GM18951 (cell line): ENCODE measurements around the gene APBB2.

ENCODE experiments used
- POLR2A ChIP-seq: IDR thresholded peaks from 4 replicates; pipeline ENCODE4 v1.6.1; 2011; ENCODE audit warnings: mild to moderate bottlenecking; ENCODE audit not compliant: insufficient read length, insufficient read depth; ENCODE audit errors: extremely low read depth
- in situ Hi-C: fragments of 300-500 bp; cut with MboI; formaldehyde crosslinking; loops from one replicate; pipeline ENCODE4 v1.12.0; 2022; ENCODE audit warnings: low sequenced_read_pairs, mixed read lengths, inconsistent platforms; ENCODE audit not compliant: unreplicated experiment

The APBB2 gene

GRCh38 chr4:41124916-41125548, 89.3 kb downstream of the APBB2 start:
- no peak for TF ChIP-seq POLR2A

DNA sequence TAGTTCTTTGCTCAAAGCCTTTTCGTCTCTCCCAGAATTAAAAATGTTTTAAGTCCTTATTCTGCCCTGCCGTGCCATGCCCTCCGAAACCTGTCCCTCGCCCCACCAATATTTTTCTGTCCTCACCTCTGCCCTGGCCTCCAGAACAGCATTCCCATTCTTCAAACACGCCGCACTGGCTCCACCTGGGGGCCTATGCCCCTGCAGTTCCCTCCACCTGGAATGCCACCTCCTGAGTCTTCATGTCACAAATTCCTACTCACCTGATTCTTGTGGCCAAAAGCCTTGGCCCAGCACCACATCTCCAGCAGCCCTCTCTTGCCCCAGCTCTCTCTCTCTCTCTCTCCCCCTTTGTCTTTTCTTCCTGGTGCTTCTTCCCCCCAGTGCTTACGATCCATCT, 91.6 kb downstream of the APBB2 start:
- in situ Hi-C loops = no loop called here
- TF ChIP-seq POLR2A = no peak

More at GRCh38 chr4:41124916-41125548, 89.3 kb downstream of the APBB2 start:
- in situ Hi-C loops = no loop called here

DNA sequence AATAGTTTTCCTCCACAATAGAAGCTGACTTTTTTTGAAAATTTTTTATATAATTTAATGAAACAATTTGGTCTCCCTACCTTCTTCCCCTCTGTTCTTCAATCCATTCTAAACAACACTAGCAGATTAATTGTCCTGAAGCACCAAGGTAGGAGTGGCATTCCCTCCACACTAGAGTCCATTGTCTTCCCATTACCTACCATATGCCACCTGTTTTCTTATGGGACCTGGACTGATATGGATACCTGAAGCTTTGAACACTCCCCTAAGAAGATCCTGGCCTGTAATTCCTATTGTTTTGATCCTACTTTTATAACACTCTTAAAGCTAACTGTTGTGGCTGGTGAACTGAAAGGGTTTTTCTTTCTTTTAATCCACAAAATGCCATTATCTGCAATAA, 92.0 kb downstream of the APBB2 start:
- TF ChIP-seq POLR2A = no peak
- in situ Hi-C loops = no loop called here

DNA sequence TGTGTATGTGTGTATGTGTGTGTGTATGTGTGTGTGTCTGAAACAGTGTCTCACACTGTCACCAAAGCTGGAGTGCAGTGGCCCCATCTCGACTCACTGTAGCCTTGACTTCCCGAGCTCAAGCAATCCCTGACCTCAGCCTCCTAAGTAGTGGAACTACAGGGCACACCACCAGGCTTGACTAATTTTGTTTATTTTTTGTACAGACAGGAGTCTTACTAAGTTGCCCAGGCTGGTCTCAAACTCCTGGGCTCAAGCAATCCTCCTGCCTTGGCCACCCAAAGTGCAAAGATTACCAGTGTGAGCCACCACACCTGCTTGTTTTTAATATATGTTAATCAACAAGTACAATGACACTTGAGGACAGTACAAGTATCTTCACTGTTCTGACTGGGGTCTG, 92.4 kb downstream of the APBB2 start:
- in situ Hi-C loops = no loop called here

DNA sequence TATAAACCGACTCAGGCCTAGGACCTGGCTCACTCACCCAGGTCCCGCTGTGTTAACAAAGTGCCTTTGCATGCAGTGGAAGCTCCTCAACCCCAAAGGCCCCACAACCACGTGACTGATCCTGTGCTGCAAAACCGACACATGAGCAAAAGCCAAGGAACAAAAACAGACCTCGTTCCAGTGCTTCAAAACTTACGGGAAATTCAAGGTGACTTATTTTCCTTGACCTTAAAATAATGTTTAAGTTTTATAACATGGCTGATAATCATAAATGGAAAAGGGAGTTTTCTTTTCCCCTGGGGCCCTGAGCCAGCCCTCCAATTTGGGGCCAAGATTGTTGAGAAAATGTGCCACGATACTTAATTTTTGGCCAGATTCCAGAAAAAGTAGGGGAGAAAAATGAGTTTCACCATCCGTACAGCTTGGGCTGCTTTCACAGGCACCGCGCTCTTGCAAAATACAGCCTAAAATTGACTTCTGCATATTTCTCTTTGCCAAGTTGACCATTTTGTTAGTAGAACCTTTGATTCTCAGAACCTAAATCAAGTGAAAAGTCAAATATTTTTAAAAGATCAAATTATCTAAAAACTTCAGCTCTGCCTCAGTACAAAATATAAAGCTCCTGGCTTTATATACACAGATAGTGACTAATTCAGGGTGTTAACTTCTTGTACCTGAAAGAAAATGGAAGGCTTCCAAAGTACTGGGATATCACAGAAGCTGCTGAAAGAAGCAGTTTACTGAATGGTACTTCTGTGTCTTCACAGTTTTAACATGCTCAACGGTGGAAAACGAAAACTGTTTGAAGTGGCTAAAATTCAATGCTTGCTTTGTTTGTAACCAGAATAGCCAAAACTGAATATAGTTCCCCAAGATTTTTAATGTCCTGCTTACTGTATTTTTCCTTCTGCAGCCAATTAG, 93.8 kb downstream of the APBB2 start:
- in situ Hi-C loops = no loop called here
- TF ChIP-seq POLR2A = no peak

More for the DNA sequence above, 92.4 kb downstream of the APBB2 start:
- TF ChIP-seq POLR2A = no peak

- TF ChIP-seq POLR2A = no peak
- in situ Hi-C loops = no loop called here
Measured at GRCh38 chr4:41119867-41120295, 94.5 kb downstream of the APBB2 start.

- in situ Hi-C loops = no loop called here
- no peak for TF ChIP-seq POLR2A
Measured at GRCh38 chr4:41111791-41112190, 102.6 kb downstream of the APBB2 start.

DNA sequence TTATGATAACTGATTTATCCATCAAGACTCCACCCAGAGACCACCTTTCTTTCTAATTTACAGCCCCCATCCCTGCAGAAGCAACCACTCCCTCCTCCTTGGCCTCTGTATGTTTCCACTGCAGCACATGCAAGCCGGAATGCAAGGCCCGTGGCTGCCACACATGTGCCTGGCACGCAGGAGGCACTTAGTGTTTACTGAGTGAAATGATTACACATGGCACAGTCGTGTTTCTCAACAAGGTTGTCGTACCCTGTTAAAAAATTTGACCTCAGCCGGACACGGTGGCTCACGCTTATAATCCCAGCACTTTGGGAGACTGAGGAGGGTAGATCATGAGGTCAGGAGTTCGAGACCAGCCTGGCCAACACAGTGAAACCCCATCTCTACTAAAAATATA, 104.3 kb downstream of the APBB2 start:
- in situ Hi-C loops = no loop called here

GRCh38 chr4:41108481-41108880, 105.9 kb downstream of the APBB2 start:
- in situ Hi-C loops = no loop called here

More for the DNA sequence above, 104.3 kb downstream of the APBB2 start:
- TF ChIP-seq POLR2A = no peak

GRCh38 chr4:41106694-41107419, 107.5 kb downstream of the APBB2 start:
- in situ Hi-C loops = no loop called here
- no peak for TF ChIP-seq POLR2A

More at GRCh38 chr4:41108481-41108880, 105.9 kb downstream of the APBB2 start:
- TF ChIP-seq POLR2A = no peak

DNA sequence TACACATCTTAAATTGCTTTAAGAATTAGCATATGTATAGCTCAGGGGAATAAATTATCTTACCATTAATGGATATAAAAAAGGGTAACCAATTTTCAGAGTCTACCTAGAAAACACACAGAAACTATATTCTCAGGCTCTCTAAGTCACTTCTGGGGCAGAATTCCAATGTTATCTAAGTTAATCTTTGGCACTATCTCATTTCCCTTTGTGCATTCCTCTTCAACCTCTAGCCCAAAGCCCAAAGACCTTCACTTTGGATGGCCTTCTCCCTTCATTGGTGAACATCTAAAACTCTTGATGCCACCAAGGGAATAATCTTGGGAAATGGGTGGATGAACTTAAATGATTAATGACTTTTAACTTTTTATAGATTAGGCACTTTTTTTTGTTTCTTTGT, 108.3 kb downstream of the APBB2 start:
- TF ChIP-seq POLR2A = no peak
- in situ Hi-C loops = no loop called here

DNA sequence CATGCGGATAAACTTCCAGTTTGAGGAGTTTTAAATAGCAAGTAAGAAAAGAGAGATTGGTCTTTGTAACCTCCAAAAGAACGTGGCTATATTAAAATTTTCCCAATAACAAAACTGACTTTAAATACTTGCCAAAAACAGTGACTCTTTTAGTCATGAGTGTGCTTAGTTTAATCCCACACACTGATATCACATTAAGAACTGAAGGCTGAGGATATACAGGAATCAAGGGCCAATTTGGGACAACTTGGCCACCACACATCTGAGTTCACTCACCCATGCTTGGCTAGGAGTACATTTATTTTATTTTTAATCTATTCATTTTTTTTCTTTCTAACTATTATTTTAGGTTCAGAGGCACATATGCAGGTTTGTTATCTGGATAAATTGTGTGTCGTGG, 110.2 kb downstream of the APBB2 start:
- TF ChIP-seq POLR2A = no peak
- in situ Hi-C loops = no loop called here

- no peak for TF ChIP-seq POLR2A
- in situ Hi-C loops = no loop called here
Measured at GRCh38 chr4:41103657-41104056, 110.7 kb downstream of the APBB2 start.
